H1 (cell line): Measurements from ENCODE around the gene GTPBP1. TPM values are rescaled to one million over a fixed set of nuclear protein-coding genes. Genes with fewer than 3 reads are reported as not detected.

Source experiments
- CTCF ChIA-PET: fragments of 300-600 bp; sonication (Branson Sonifier 250); formaldehyde crosslinking; loops from one replicate; lab custom pipeline; 2021; ENCODE audit not compliant: partially characterized antibody; lab: Charles Lee
- POLR2A ChIA-PET: fragments of 300-600 bp; sonication (Branson Sonifier 250); formaldehyde crosslinking; loops from one replicate; lab custom pipeline; 2021; ENCODE audit warnings: inconsistent platforms; ENCODE audit not compliant: partially characterized antibody; lab: Charles Lee
- DNase-seq, 2 experiments: peaks; one replicate each; pipeline versions ENCODE4 v3.0.0 to v3.0.0-alpha.2; 2010 to 2022; ENCODE audit warnings: low spot score in 2 of 2, low read depth in 1 of 2, mixed read lengths in 1 of 2
- FAIRE-seq: peaks from 2 replicates; lab custom pipeline; 2011; peaks lifted over from hg19 to GRCh38; lab: Jason Lieb, UNC
- H2AFZ ChIP-seq: 2 replicates; pipeline ENCODE4 v1.8.1; 2012; ENCODE audit warnings: low read length, inconsistent platforms
- H2AK5ac ChIP-seq: 2 replicates; pipeline ENCODE4 v1.6.1; 2013; ENCODE audit warnings: low read depth, low read length
- H2BK120ac ChIP-seq: replicated peaks from 2 replicates; pipeline ENCODE3; 2013; ENCODE audit warnings: low read depth, low read length, inconsistent platforms
- H2BK12ac ChIP-seq: 2 replicates; pipeline ENCODE4 v1.6.1; 2013; ENCODE audit warnings: low read depth, low read length
- H2BK15ac ChIP-seq: 2 replicates; pipeline ENCODE4 v1.6.1; 2013; ENCODE audit warnings: low read length
- H2BK20ac ChIP-seq: 2 replicates; pipeline ENCODE4 v1.6.1; 2013; ENCODE audit warnings: low read length
- H2BK5ac ChIP-seq: 2 replicates; pipeline ENCODE4 v1.6.1; 2013; ENCODE audit warnings: low read depth, low read length
- H3K14ac ChIP-seq: 2 replicates; pipeline ENCODE4 v1.6.1; 2013; ENCODE audit warnings: inconsistent platforms; ENCODE audit not compliant: insufficient read length
- H3K18ac ChIP-seq: 2 replicates; pipeline ENCODE4 v1.6.1; 2013; ENCODE audit warnings: low read length; ENCODE audit errors: extremely low read depth
- H3K23ac ChIP-seq: 2 replicates; pipeline ENCODE4 v1.6.1; 2013; ENCODE audit warnings: inconsistent platforms; ENCODE audit not compliant: insufficient read length
- H3K23me2 ChIP-seq: 2 replicates; pipeline ENCODE4 v1.6.1; 2013; ENCODE audit warnings: low read depth, low read length
- H3K27ac ChIP-seq: 2 replicates; pipeline ENCODE4 v1.6.1; 2011; ENCODE audit warnings: low read depth, low read length, inconsistent platforms
- H3K27me3 ChIP-seq, 4 experiments: replicated peaks in 1 of 4; 1 replicate in 1 of 4; 2 replicates in 3 of 4; pipeline versions ENCODE4 v1.6.1 to v1.8.1; 2011 to 2013; ENCODE audit warnings: low read length in 3 of 4, mild to moderate bottlenecking in 3 of 4, inconsistent platforms in 2 of 4, mixed read lengths in 2 of 4, moderate library complexity in 1 of 4; ENCODE audit not compliant: control insufficient read depth in 3 of 4, insufficient read depth in 3 of 4; ENCODE audit errors: extremely low read depth in 1 of 4
- H3K36me3 ChIP-seq, 4 experiments: 2 replicates each; pipeline versions ENCODE4 v1.6.1 to v1.8.1; 2011 to 2013; ENCODE audit warnings: mild to moderate bottlenecking in 4 of 4, low read length in 3 of 4, moderate library complexity in 2 of 4, control low read depth in 1 of 4, inconsistent platforms in 1 of 4; ENCODE audit not compliant: insufficient read depth in 4 of 4, control insufficient read depth in 2 of 4
- H3K4ac ChIP-seq: replicated peaks from 2 replicates; pipeline ENCODE3; 2013; ENCODE audit warnings: low read length, low read depth, mixed read lengths, inconsistent platforms; ENCODE audit not compliant: insufficient read length
- H3K4me1 ChIP-seq, 4 experiments: replicated peaks in 1 of 4; 1 replicate in 1 of 4; 2 replicates in 3 of 4; pipeline versions ENCODE4 v1.6.1 to v1.8.1; 2011 to 2013; ENCODE audit warnings: low read length in 3 of 4, inconsistent platforms in 2 of 4, mixed read lengths in 1 of 4; ENCODE audit not compliant: insufficient read depth in 4 of 4, control insufficient read depth in 3 of 4
- H3K4me2 ChIP-seq, 2 experiments: 2 replicates each; pipeline versions ENCODE4 v1.6.1 to v1.8.1; 2011 to 2013; ENCODE audit warnings: low read depth in 2 of 2, low read length in 2 of 2, control low read depth in 1 of 2, inconsistent platforms in 1 of 2, mild to moderate bottlenecking in 1 of 2; ENCODE audit not compliant: insufficient read depth in 1 of 2
- H3K4me3 ChIP-seq, 4 experiments: fragments of 200-600, 300-600 bp in 1 of 4; sonication (generic), shearing (Covaris generic), sonication (Bioruptor Twin) in 1 of 4; 2 replicates each; pipeline versions ENCODE4 v1.5.1 to v1.8.1; 2011 to 2016; ENCODE audit warnings: low read length in 4 of 4, low read depth in 3 of 4, control low read depth in 2 of 4, inconsistent platforms in 2 of 4, mild to moderate bottlenecking in 2 of 4, mixed read lengths in 1 of 4, moderate library complexity in 1 of 4; ENCODE audit not compliant: insufficient read depth in 2 of 4; ENCODE audit errors: extremely low read depth in 1 of 4
- H3K56ac ChIP-seq: replicated peaks from 2 replicates; pipeline ENCODE3; 2013; ENCODE audit warnings: low read depth, mild to moderate bottlenecking, mixed read lengths, low read length, inconsistent platforms; ENCODE audit not compliant: insufficient read length
- H3K79me1 ChIP-seq: 2 replicates; pipeline ENCODE4 v1.6.1; 2013; ENCODE audit warnings: low read depth, low read length, control low read depth
- H3K79me2 ChIP-seq, 2 experiments: 2 replicates each; pipeline versions ENCODE4 v1.6.1 to v1.8.1; 2012 to 2013; ENCODE audit warnings: low read length in 2 of 2, mild to moderate bottlenecking in 2 of 2, inconsistent platforms in 1 of 2; ENCODE audit not compliant: insufficient read depth in 2 of 2, control insufficient read depth in 1 of 2
- H3K9ac ChIP-seq, 4 experiments: replicated peaks in 1 of 4; 1 replicate in 1 of 4; 2 replicates in 3 of 4; pipeline versions ENCODE4 v1.6.1 to v1.8.1; 2011 to 2013; ENCODE audit warnings: low read depth in 3 of 4, low read length in 3 of 4, control low read depth in 2 of 4, mild to moderate bottlenecking in 2 of 4, moderate library complexity in 2 of 4, inconsistent platforms in 1 of 4; ENCODE audit errors: extremely low read depth in 1 of 4
- H3K9me3 ChIP-seq, 2 experiments: 2 replicates each; pipeline versions ENCODE4 v1.6.1 to v1.8.1; 2012 to 2013; ENCODE audit warnings: mild to moderate bottlenecking in 2 of 2, moderate library complexity in 2 of 2, control low read depth in 1 of 2, inconsistent platforms in 1 of 2, low read depth in 1 of 2, low read length in 1 of 2, mixed read lengths in 1 of 2; ENCODE audit not compliant: insufficient read depth in 2 of 2
- H4K20me1 ChIP-seq, 2 experiments: replicated peaks in 1 of 2; 2 replicates each; pipeline versions ENCODE3 to v1.8.1; 2011 to 2013; ENCODE audit warnings: inconsistent platforms in 2 of 2, low read length in 2 of 2, mild to moderate bottlenecking in 1 of 2; ENCODE audit not compliant: insufficient read depth in 2 of 2, control insufficient read depth in 1 of 2
- H4K5ac ChIP-seq: 2 replicates; pipeline ENCODE4 v1.6.1; 2013; ENCODE audit warnings: low read length, low read depth, mixed read lengths, inconsistent platforms; ENCODE audit not compliant: insufficient read length
- H4K8ac ChIP-seq: 2 replicates; pipeline ENCODE4 v1.8.0; 2013; ENCODE audit warnings: mild to moderate bottlenecking, moderate library complexity, low read length, inconsistent platforms; ENCODE audit not compliant: insufficient read depth; ENCODE audit errors: extremely low read depth
- H4K91ac ChIP-seq: replicated peaks from 2 replicates; pipeline ENCODE3; 2013; ENCODE audit warnings: low read length, mixed read lengths, inconsistent platforms; ENCODE audit not compliant: insufficient read length
- POLR2A ChIP-seq, 2 experiments: IDR thresholded peaks; 1 replicate in 1 of 2; 2 replicates in 1 of 2; pipeline ENCODE4 v1.6.1; 2011; ENCODE audit warnings: low read depth in 2 of 2, low read length in 2 of 2, mild to moderate bottlenecking in 2 of 2; ENCODE audit errors: control extremely low read depth in 1 of 2
- SIX5 ChIP-seq: IDR thresholded peaks from 2 replicates; pipeline ENCODE4 v1.6.1; 2011; ENCODE audit warnings: mild to moderate bottlenecking, low read depth, low read length
- SRF ChIP-seq: IDR thresholded peaks from 2 replicates; pipeline ENCODE4 v1.6.1; 2011; ENCODE audit warnings: mild to moderate bottlenecking, low read depth, low read length, moderate library complexity
- WGBS, 2 experiments: shearing (Covaris generic) in 1 of 2; methylation state at CpG; one replicate each; pipeline versions ENCODE4 v1.1.6 to v1.1.7; 2013 to 2015; ENCODE audit warnings: low lambda C conversion rate in 2 of 2, mixed read lengths in 2 of 2, inconsistent platforms in 1 of 2, low coverage in 1 of 2, missing lambda C conversion rate in 1 of 2; ENCODE audit not compliant: insufficient replicate concordance in 2 of 2, insufficient coverage in 1 of 2, insufficient read length in 1 of 2; ENCODE audit errors: extremely low coverage in 1 of 2, missing lambda C conversion rate in 1 of 2; 5-methylcytosine and 5-hydroxymethylcytosine counted together
- polyA plus RNA-seq, 7 experiments: library from polyadenylated mRNA; depleted of rRNA in 3 of 7; stranded (reverse) in 5 of 7; unstranded in 2 of 7; fragments of >200 nt in 5 of 7; fragments of 200-250 nt in 2 of 7; gene quantifications; 1 replicate in 5 of 7; 2 replicates in 1 of 7; 4 replicates in 1 of 7; pipeline versions ENCODE4 v1.2.1 to v1.2.3, GENCODE V29; 2011 to 2013; ENCODE audit warnings: missing spikeins in 2 of 7, mixed read lengths in 2 of 7
- total RNA-seq: library from RNA; stranded (reverse); fragmentation: NEBNext Ultra II Directional; extraction: Animal tissue kit (Norgen Biotek cat#: 25700); gene quantifications from 2 replicates; pipeline ENCODE4 v1.2.1, GENCODE V29; 2021
- TF ChIP-seq, protein P1 (sequence below), 3 experiments: IDR thresholded peaks; 1 replicate in 2 of 3; 2 replicates in 1 of 3; pipeline versions ENCODE4 v1.5.1 to v1.6.1; 2011; ENCODE audit warnings: low read length in 3 of 3, mild to moderate bottlenecking in 3 of 3, inconsistent platforms in 2 of 3, low read depth in 1 of 3, moderate library complexity in 1 of 3; ENCODE audit not compliant: insufficient read depth in 1 of 3; ENCODE audit errors: control extremely low read depth in 1 of 3
- TF ChIP-seq, protein P2 (sequence below): IDR thresholded peaks from 2 replicates; pipeline ENCODE4 v1.6.1; 2012; ENCODE audit warnings: low read length, inconsistent platforms

The GTPBP1 gene
- total and polyA plus RNA-seq, 2 of the 8 experiments (the other 6 are each of a cell fraction or from before 2014, with no cell fraction given): 53.1 to 91.8 TPM

DNA sequence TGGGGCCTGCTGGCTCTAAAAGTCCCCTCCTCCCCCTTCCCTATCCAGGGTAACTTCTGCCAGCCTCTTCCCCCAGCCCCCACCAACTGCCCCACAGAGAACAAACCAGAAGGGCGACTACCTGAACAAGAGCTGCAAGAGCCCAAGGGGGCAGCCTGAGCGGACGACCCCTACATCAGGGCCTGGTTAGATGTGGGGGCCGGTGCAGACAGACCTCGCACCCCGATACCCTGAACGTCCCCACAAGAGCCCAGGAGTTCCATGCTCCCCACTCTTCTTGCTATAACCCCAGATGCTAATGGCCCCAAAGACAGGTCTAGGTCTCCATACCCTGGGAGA lies 29.4 kb downstream of the GTPBP1 start:
- TF ChIP-seq, protein P1, sequence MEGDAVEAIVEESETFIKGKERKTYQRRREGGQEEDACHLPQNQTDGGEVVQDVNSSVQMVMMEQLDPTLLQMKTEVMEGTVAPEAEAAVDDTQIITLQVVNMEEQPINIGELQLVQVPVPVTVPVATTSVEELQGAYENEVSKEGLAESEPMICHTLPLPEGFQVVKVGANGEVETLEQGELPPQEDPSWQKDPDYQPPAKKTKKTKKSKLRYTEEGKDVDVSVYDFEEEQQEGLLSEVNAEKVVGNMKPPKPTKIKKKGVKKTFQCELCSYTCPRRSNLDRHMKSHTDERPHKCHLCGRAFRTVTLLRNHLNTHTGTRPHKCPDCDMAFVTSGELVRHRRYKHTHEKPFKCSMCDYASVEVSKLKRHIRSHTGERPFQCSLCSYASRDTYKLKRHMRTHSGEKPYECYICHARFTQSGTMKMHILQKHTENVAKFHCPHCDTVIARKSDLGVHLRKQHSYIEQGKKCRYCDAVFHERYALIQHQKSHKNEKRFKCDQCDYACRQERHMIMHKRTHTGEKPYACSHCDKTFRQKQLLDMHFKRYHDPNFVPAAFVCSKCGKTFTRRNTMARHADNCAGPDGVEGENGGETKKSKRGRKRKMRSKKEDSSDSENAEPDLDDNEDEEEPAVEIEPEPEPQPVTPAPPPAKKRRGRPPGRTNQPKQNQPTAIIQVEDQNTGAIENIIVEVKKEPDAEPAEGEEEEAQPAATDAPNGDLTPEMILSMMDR (IDR thresholded peaks at IDR 0.05; ENCODE audit: control extremely low read depth in 1 of 3, insufficient read depth in 1 of 3, low read depth in 1 of 3, low read length in 3 of 3): no peak
- TF ChIP-seq POLR2A (IDR thresholded peaks at IDR 0.05; ENCODE audit: control extremely low read depth in 1 of 2, low read depth in 2 of 2, low read length in 2 of 2) (0 out of 3 replicates have a peak, but pooled peaks of 1 of the 2 experiments have one; percentile 2), SRF (no peak), SIX5 (no peak)
- TF ChIP-seq, protein P2, sequence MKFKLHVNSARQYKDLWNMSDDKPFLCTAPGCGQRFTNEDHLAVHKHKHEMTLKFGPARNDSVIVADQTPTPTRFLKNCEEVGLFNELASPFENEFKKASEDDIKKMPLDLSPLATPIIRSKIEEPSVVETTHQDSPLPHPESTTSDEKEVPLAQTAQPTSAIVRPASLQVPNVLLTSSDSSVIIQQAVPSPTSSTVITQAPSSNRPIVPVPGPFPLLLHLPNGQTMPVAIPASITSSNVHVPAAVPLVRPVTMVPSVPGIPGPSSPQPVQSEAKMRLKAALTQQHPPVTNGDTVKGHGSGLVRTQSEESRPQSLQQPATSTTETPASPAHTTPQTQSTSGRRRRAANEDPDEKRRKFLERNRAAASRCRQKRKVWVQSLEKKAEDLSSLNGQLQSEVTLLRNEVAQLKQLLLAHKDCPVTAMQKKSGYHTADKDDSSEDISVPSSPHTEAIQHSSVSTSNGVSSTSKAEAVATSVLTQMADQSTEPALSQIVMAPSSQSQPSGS: no peak
- Histone ChIP-seq H2BK12ac (no peak overlapping the region), H3K23me2 (no peaks in the 10 kb centered on the region), H3K4me3 (no peak overlapping the region), H3K27ac (no peak overlapping the region), H2BK20ac (no peak overlapping the region), H3K4me1 (no peaks in the 10 kb centered on the region), H2AFZ (no peak overlapping the region), H4K5ac (no peak overlapping the region), H4K20me1 (peaks cover 6 to 11% of the 10 kb centered on the region in 2 experiments), H3K79me2 (no peaks in the 10 kb centered on the region), H4K8ac (no peak overlapping the region; the same call in 1 of the 2 replicates), H3K36me3 (peaks cover 12 to 27% (median 24%) of the 10 kb centered on the region in 4 experiments; a peak in 7 of 8 replicates), H3K56ac (no peak overlapping the region), H2BK15ac (no peak overlapping the region), H3K27me3 (no peaks in the 10 kb centered on the region), H2AK5ac (no peak overlapping the region), H2BK5ac (no peak overlapping the region), H3K4me2 (no peak overlapping the region), H3K9ac (no peak overlapping the region), H3K4ac (no peak overlapping the region), H3K18ac (no peak overlapping the region), H2BK120ac (no peak overlapping the region), H3K23ac (no peak overlapping the region), H3K9me3 (no peaks in the 10 kb centered on the region), H4K91ac (no peak overlapping the region), H3K79me1 (no peaks in the 10 kb centered on the region), H3K14ac (no peak overlapping the region)
- FAIRE-seq: no peak
- ChIA-PET POLR2A (interaction anchor here (0.6 to 13.2 kb wide), 6 partner anchors 10 to 613 kb away, joined by 3 to 112 read pairs (median 4); partner anchors contain the start of gene TOMM22), CTCF (interaction anchor here (0.6 to 11.1 kb wide), 8 partner anchors 13 to 239 kb away, joined by 3 to 124 read pairs (median 16); no protein-coding TSS in a partner anchor)
- no peak for DNase-seq
- 96% methylated on average over 7 of the region's 7 CpGs; no CpG with 5 or more reads in 1 of the 2 experiments for WGBS, 2 experiments
